Airway epithelial cell (primary cell): ENCODE data around the gene KIF1C. TPM values are rescaled to one million over a fixed set of nuclear protein-coding genes. Genes with fewer than 3 reads are reported as not detected.

Source experiments
- total RNA-seq: library from RNA; depleted of rRNA; stranded (reverse); fragments of >200 nt; gene quantifications from 2 replicates; pipeline ENCODE4 v1.2.3, GENCODE V29; 2015

Gene KIF1C
- 85.1 and 85.2 TPM in 2 replicates for total RNA-seq

DNA sequence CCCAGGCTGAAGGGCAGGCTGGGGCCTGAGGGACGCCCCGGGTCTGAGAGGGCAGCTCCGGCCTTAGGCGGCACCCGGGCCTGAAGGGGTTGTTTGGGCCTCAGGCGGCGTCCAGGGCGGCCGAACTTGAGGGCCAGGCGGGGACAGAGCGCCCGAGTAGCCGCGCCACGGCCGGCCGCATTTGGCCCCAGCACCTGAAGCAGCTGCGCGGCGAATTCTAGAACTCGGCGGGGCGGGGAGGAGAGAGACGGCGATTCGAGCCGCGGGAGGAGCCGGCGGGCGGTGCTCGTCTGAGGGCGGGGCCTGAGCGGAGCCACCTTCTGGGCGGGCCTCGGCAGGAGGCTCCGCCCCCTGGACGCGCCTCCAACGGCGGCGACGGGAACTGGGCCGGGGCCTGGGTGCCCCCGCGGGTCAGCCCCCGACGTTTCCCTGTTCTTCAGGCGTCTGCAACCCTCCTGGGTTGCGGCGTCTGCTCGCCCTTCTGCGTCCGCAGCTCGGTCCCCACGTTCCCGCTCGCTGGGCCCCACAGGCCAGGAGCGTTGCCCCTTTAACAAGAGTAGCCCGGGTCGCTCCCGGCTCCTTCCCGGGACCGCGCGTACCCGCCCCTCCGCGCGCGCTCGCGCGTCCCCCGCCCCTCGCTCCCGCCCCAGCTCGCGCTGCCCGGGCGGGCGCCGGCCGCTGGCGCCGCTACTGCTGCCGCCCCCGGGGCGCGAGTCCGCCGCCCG is at the start of gene KIF1C, which contains the start of gene INCA1:
Gene KIF1C (plus strand): TSS at position 649 of the 725 bp plus-strand sequence. CDS start 2,297 bp downstream, outside the sequence.
Gene INCA1 (minus strand): TSS at position 221 of the 725 bp plus-strand sequence. CDS start 3,085 bp downstream, outside the sequence.

DNA sequence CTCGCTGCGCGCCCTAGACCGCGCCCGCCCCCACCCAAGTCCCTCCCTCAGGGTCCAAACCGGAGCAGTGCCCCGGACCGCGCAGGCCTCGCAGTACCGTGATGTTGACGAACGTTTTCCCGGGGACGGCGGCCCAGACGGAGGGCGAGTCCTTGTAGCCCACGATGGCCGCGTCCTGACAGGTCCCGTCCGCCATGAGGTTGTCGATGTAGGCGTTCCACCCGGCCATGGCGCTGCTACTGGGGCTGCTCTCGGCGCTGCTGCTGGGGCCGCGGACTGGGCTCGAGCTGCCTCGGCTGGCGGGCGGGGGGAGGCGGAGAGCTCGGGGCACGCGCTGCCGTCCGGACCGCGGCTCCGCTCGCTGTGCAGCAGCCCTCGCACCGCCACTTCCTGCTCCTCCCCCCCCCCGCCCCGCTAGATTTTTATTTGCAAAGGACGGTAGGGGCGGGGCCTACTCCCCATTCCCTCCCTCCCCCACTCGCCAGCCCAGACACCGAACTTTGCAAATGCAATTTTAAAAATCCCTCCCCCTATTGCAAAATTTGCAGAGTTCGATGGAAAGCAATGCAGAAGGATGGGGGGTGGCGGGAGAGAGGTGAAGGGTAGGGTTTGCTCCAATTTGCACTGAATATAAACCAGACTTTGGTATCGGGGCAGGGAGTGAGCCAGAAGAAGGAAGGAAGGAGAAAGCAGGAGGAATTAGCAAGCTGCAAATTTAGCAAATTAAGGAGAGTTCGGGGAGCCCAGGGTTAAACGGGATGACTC is 49.4 kb upstream of the KIF1C start, which contains the start of gene PFN1:
Gene PFN1 (minus strand): TSS at position 365 of the 765 bp plus-strand sequence. CDS start 136 bp downstream, at position 229.

DNA sequence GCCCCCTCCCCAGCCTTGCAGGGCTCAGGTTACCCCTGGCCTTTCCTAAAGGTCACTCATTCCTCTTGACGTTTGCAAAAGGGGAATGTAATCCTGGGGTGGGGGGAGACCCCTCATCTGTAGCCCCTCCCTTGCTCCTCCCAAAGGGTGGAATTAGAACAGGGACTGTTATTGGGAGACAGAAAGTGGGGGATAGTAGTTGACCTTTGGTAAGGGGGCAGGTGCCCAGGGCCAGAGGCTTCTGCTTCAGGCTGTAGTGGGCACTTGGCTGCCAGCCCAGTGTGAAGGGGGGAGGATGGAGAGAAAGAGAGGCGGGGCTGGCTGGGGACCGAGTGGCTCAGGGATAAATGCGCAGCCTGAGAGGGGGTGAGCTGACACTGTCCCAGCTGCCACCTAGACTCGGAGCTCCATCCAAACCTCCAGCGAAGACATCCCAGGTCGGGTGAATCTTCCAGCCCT is 47.0 kb upstream of the KIF1C start, which contains the start of gene ENO3:
Gene ENO3 (plus strand): TSS at position 374 of the 459 bp plus-strand sequence. CDS start 711 bp downstream, outside the sequence.

DNA sequence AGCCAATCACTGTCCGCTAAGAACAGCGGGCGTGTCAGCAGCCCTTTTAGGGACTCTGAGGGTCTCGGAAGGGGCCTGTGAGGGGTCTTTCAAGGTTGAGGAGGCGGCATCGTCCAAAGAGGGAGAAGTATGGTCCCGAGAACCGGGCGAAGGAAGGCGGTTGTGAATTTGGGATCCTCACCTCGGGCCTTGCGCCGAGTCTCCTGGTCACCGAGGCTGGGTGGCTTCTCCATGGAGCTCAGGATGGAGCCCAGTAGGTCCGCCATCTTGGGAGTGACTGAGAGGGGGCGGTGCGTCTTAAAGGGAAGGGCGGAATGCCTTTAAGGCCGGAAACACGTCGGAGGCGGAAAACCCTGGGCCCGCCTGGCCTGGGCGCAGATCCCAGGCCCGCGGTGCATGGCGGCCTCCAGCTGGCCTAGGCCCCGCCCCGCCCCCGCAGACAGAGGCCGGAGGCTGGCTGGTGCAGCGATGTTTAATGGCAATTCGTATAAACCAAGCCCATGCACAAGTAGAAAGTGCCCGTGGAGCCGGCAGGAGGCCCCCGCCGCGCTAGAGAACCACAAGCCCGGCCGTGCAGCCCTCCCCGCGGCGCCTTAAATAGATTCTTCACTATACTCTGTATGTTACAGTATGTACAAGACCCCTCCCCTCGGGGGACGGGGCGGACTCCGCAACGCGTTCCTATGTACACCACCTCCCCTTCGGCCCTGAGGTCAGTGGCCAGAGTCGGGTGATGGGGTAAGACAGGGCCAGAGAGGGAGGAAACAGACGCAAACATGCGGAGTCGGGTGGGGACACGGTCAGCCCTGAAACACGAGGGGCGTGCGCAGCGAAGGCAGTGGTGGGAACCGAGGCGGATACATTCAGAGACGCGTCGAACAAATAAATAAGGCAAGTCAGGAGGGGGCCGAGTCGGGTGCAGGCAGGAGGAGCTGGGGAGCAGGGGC is 29.9 kb upstream of the KIF1C start, which contains the start of gene SPAG7:
Gene SPAG7 (minus strand): TSS at position 279 of the 947 bp plus-strand sequence. CDS start 13 bp downstream, at position 266.

DNA sequence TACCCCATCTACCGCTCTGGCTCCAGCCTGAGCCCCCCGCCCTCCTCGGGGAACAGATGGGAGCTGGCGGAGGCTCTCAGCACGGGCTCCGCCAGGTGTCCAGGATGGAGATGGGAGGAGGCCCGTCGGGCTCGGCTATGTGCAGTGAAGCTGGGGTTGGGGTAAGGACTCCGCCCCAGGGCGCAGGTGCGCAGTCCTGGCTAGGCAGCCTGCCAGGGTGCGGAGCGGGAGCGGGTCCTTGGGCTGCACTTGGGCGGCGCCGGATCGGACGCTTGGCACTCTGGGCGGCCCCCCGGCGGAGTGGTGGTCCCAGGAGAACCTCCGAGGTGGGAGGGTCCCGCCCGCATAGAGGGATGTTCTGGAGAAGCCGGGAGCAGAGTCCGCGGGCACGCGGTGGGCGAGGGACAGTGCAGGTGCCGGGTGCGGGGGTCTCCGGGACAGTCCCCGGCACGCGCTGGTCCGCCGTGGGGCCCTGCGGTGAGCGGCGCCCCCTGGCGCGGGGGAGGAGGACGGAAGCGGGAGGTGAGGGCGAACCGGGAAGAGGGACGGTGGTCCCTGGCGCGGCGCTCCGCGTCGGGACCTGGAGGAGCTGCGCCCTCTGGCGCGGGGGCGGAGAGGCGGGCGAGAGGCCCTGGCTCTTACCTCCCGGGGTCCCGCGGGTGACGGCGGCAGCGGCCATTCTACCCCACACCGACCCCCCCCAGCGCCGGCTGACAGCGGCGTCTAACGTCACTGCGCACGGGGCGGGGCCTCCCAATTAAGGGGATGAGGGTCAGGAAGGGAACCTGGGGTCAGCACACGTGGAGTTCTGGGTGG is 10.6 kb upstream of the KIF1C start, which contains the start of gene CAMTA2:
Gene CAMTA2 (minus strand): TSS at position 725 of the 816 bp plus-strand sequence. CDS start 1,453 bp downstream, outside the sequence.

DNA sequence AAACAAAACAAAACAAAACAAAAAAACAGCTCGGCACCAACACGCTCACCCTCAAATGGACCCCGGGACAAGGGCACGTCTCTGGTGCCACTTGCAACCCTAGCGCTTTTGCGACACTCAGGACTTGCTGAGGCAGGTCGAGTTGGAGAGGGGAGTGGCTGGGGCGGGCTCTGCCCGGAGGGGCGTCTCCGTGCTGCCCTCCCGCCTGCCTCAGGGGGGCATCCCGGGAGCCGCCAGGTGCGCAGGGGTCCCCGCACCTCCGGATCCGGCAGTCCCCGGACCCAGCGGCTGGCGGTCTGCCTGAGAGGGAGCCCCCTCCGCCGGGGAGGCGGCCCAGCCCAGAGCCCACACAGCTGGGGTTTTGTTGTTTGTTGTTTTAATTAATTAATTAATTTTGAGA is 37.6 kb downstream of the KIF1C start, which contains the start of gene SLC52A1:
Gene SLC52A1 (minus strand): TSS at position 112 of the 400 bp plus-strand sequence. CDS start 820 bp downstream, outside the sequence.

Other genes with a start within 250 kb of the KIF1C start
- not detected in 2 replicates for gene TM4SF5, start 226.1 kb upstream of the KIF1C start, total RNA-seq
- 4.0 TPM in 1 of 2 replicates, not detected in the other for gene VMO1, start 211.6 kb upstream of the KIF1C start, total RNA-seq
- gene GLTPD2, start 209.0 kb upstream of the KIF1C start, total RNA-seq, result not detected in 2 replicates
- 270 and 310 TPM in 2 replicates for gene PSMB6, start 201.8 kb upstream of the KIF1C start, total RNA-seq
- 12.7 and 24.6 TPM in 2 replicates for gene PLD2, start 190.8 kb upstream of the KIF1C start, total RNA-seq
- 81.2 and 108 TPM in 2 replicates for gene MINK1, start 164.6 kb upstream of the KIF1C start, total RNA-seq
- gene C17orf107, start 98.4 kb upstream of the KIF1C start, total RNA-seq, result 1.1 and 1.2 TPM in 2 replicates
- gene CHRNE, start 94.9 kb upstream of the KIF1C start, total RNA-seq, result 0.35 TPM in 1 of 2 replicates, not detected in the other
- not detected in 2 replicates for gene GP1BA, start 65.7 kb upstream of the KIF1C start, total RNA-seq
- 71.0 and 71.2 TPM in 2 replicates for gene SLC25A11, start 57.9 kb upstream of the KIF1C start, total RNA-seq
- 60.5 and 75.3 TPM in 2 replicates for gene RNF167, start 57.7 kb upstream of the KIF1C start, total RNA-seq
- gene PFN1, start 49.4 kb upstream of the KIF1C start, total RNA-seq, result 1,491 and 1,690 TPM in 2 replicates
- gene ENO3, start 46.8 kb upstream of the KIF1C start, total RNA-seq, result 0.37 and 0.56 TPM in 2 replicates
- 62.1 and 64.7 TPM in 2 replicates for gene SPAG7, start 30.1 kb upstream of the KIF1C start, total RNA-seq
- 11.8 and 18.3 TPM in 2 replicates for gene CAMTA2, start 10.3 kb upstream of the KIF1C start, total RNA-seq
- 0.42 TPM in 1 of 2 replicates, not detected in the other for gene INCA1, start 428 bp upstream of the KIF1C start, total RNA-seq
- 0.35 and 0.70 TPM in 2 replicates for gene SLC52A1, start 37.5 kb downstream of the KIF1C start, total RNA-seq
- gene ZFP3, start 80.5 kb downstream of the KIF1C start, total RNA-seq, result 0.14 and 0.71 TPM in 2 replicates
- 1.6 and 3.4 TPM in 2 replicates for gene ZNF232, start 113.9 kb downstream of the KIF1C start, total RNA-seq
- not detected in 2 replicates for gene USP6, start 118.1 kb downstream of the KIF1C start, total RNA-seq
- gene ZNF594, start 193.9 kb downstream of the KIF1C start, total RNA-seq, result 3.3 and 8.1 TPM in 2 replicates
- not detected in 2 replicates for gene SCIMP, start 236.9 kb downstream of the KIF1C start, total RNA-seq